WTC11 (cell line): ENCODE data around the gene NOB1. TPM values are rescaled to one million over a fixed set of nuclear protein-coding genes. Genes with fewer than 3 reads are reported as not detected.

Experiments used
- ATAC-seq: fragments of 200-7000 bp; cut with Tn5 transposase; 2 replicates; pipeline ENCODE4 v1.10.0; 2021; ENCODE audit warnings: mild to moderate bottlenecking, moderate library complexity
- CTCF ChIA-PET: fragments of 300-600 bp; sonication (Branson Sonifier 250); formaldehyde crosslinking; loops from one replicate; lab custom pipeline; 2021; ENCODE audit warnings: antibody characterized with exemption; lab: Charles Lee
- POLR2A ChIA-PET: fragments of 350-600 bp; sonication (Branson Sonifier 250); formaldehyde crosslinking; loops from one replicate; lab custom pipeline; 2021; ENCODE audit warnings: antibody characterized with exemption; lab: Charles Lee
- DNase-seq: peaks from one replicate; pipeline ENCODE4 v3.0.0; 2021; ENCODE audit warnings: low spot score
- H3K27ac Mint-ChIP-seq: 2 replicates; pipeline ENCODE4 v1.8.0; 2021; ENCODE audit warnings: mixed read lengths
- H3K27me3 Mint-ChIP-seq: 2 replicates; pipeline ENCODE4 v1.8.0; 2021; ENCODE audit warnings: low read depth, mild to moderate bottlenecking, moderate library complexity, mixed read lengths
- H3K36me3 Mint-ChIP-seq: 2 replicates; pipeline ENCODE4 v1.8.0; 2021; ENCODE audit warnings: mixed read lengths
- H3K4me1 Mint-ChIP-seq: 2 replicates; pipeline ENCODE4 v1.8.0; 2022; ENCODE audit warnings: mixed read lengths
- H3K4me3 Mint-ChIP-seq: 2 replicates; pipeline ENCODE4 v1.8.0; 2021; ENCODE audit warnings: mild to moderate bottlenecking, moderate library complexity, mixed read lengths
- H3K9me3 Mint-ChIP-seq: 2 replicates; pipeline ENCODE4 v1.8.0; 2021; ENCODE audit warnings: mixed read lengths
- E2F4 ChIP-seq: sonication (generic); formaldehyde crosslinking; IDR thresholded peaks from 2 replicates; pipeline ENCODE4 v1.8.1; 2022; ENCODE audit warnings: low read depth, mild to moderate bottlenecking, moderate library complexity, missing genetic modification reagents, borderline replicate concordance
- EMX1 ChIP-seq: fragments of 250-450 bp; sonication (Bioruptor Pico); IDR thresholded peaks from 2 replicates; pipeline ENCODE4 v1.8.0; 2021; ENCODE audit warnings: mild to moderate bottlenecking
- HMGXB4 ChIP-seq: sonication (generic); formaldehyde crosslinking; IDR thresholded peaks from 2 replicates; pipeline ENCODE4 v1.8.1; 2023; ENCODE audit warnings: mild to moderate bottlenecking, moderate library complexity, missing genetic modification reagents
- RORB ChIP-seq: fragments of 250-450 bp; sonication (Bioruptor Pico); IDR thresholded peaks from 2 replicates; pipeline ENCODE4 v1.9.0; 2021; ENCODE audit warnings: mild to moderate bottlenecking
- TCF7 ChIP-seq: sonication (generic); formaldehyde crosslinking; IDR thresholded peaks from 2 replicates; pipeline ENCODE4 v1.8.0; 2022; ENCODE audit warnings: mild to moderate bottlenecking, low read depth, missing genetic modification reagents, moderate library complexity
- ZNF317 ChIP-seq: sonication (generic); formaldehyde crosslinking; IDR thresholded peaks from 2 replicates; pipeline ENCODE4 v1.8.1; 2023; ENCODE audit warnings: low read depth, mild to moderate bottlenecking, moderate library complexity, missing genetic modification reagents, borderline replicate concordance
- ZNF671 ChIP-seq: fragments of 250-450 bp; sonication (Bioruptor Pico); IDR thresholded peaks from 2 replicates; pipeline ENCODE4 v1.8.0; 2021; ENCODE audit warnings: mild to moderate bottlenecking
- total RNA-seq: library from RNA; stranded (reverse); gene quantifications from 3 replicates; pipeline ENCODE4 v1.2.3, GENCODE V29; 2021
- TF ChIP-seq, protein P1 (sequence below): sonication (generic); formaldehyde crosslinking; IDR thresholded peaks from 2 replicates; pipeline ENCODE4 v1.8.0; 2022; ENCODE audit warnings: mild to moderate bottlenecking, missing genetic modification reagents
- TF ChIP-seq, protein P2 (sequence below): fragments of 250-450 bp; sonication (Bioruptor Pico); IDR thresholded peaks from 2 replicates; pipeline ENCODE4 v1.9.0; 2021; ENCODE audit warnings: mild to moderate bottlenecking
- TF ChIP-seq, protein P3 (sequence below): fragments of 250-450 bp; sonication (Bioruptor Pico); conservative IDR thresholded peaks from 2 replicates; pipeline ENCODE4 v1.9.0; 2021; ENCODE audit warnings: mild to moderate bottlenecking
- TF ChIP-seq, protein P4 (sequence below): sonication (generic); formaldehyde crosslinking; IDR thresholded peaks from 2 replicates; pipeline ENCODE4 v1.8.1; 2022; ENCODE audit warnings: mild to moderate bottlenecking, missing genetic modification reagents, moderate library complexity, borderline replicate concordance
- TF ChIP-seq, protein P5 (sequence below): sonication (generic); formaldehyde crosslinking; conservative IDR thresholded peaks from 2 replicates; pipeline ENCODE4 v1.8.1; 2023; ENCODE audit warnings: mild to moderate bottlenecking, low read depth, missing genetic modification reagents, moderate library complexity
- TF ChIP-seq, protein P6 (sequence below): fragments of 200-600 bp; IDR thresholded peaks from 2 replicates; pipeline ENCODE4 v1.8.0; 2022; ENCODE audit warnings: antibody characterized with exemption

The NOB1 gene
- total RNA-seq, 1 experiment from 2014 or later, result 88.0 TPM

DNA sequence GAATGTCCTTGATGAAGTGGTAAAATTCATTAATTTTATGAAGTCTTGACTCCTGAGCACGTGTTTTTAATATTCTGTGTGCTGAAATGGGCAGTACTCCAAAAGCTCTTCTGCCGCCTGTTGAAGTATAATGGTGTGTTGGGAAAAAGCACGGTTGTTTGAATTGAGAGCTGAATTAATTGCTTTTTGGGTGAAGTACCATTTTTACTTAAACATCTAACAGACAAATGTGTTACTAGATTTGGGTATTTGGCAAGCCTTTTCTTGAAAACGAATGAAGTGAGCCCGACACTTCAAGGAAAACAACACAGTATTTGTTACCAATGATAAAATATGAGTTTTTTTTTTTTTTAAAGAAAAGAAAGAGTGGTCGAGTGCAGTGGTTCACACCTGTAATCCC is 29.9 kb upstream of the NOB1 start:
- H3K36me3 Mint-ChIP-seq, result peaks cover 16% of the 10 kb centered on the region
- CTCF ChIA-PET, result interaction anchor here (0.6 to 3.5 kb wide), 3 partner anchors 12 to 1165 kb away, joined by 4 to 16 read pairs (median 5); partner anchors contain the start of gene NOB1
- no peaks in the 10 kb centered on the region for H3K9me3 Mint-ChIP-seq

More for the DNA sequence above, 29.9 kb upstream of the NOB1 start:
- POLR2A ChIA-PET, result no interaction called here
- TF ChIP-seq ZNF317 (CRISPR knock-in tag) (no peak), HMGXB4 (CRISPR knock-in tag) (no peak), EMX1 (CRISPR knock-in tag) (no peak), TCF7 (no peak), RORB (no peak), E2F4 (no peak), ZNF671 (CRISPR knock-in tag) (no peak)
- TF ChIP-seq, protein P1, sequence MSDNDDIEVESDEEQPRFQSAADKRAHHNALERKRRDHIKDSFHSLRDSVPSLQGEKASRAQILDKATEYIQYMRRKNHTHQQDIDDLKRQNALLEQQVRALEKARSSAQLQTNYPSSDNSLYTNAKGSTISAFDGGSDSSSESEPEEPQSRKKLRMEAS (CRISPR knock-in tag), result no peak
- TF ChIP-seq, protein P2, sequence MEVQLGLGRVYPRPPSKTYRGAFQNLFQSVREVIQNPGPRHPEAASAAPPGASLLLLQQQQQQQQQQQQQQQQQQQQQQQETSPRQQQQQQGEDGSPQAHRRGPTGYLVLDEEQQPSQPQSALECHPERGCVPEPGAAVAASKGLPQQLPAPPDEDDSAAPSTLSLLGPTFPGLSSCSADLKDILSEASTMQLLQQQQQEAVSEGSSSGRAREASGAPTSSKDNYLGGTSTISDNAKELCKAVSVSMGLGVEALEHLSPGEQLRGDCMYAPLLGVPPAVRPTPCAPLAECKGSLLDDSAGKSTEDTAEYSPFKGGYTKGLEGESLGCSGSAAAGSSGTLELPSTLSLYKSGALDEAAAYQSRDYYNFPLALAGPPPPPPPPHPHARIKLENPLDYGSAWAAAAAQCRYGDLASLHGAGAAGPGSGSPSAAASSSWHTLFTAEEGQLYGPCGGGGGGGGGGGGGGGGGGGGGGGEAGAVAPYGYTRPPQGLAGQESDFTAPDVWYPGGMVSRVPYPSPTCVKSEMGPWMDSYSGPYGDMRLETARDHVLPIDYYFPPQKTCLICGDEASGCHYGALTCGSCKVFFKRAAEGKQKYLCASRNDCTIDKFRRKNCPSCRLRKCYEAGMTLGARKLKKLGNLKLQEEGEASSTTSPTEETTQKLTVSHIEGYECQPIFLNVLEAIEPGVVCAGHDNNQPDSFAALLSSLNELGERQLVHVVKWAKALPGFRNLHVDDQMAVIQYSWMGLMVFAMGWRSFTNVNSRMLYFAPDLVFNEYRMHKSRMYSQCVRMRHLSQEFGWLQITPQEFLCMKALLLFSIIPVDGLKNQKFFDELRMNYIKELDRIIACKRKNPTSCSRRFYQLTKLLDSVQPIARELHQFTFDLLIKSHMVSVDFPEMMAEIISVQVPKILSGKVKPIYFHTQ (CRISPR knock-in tag), result no peak
- TF ChIP-seq, protein P3, sequence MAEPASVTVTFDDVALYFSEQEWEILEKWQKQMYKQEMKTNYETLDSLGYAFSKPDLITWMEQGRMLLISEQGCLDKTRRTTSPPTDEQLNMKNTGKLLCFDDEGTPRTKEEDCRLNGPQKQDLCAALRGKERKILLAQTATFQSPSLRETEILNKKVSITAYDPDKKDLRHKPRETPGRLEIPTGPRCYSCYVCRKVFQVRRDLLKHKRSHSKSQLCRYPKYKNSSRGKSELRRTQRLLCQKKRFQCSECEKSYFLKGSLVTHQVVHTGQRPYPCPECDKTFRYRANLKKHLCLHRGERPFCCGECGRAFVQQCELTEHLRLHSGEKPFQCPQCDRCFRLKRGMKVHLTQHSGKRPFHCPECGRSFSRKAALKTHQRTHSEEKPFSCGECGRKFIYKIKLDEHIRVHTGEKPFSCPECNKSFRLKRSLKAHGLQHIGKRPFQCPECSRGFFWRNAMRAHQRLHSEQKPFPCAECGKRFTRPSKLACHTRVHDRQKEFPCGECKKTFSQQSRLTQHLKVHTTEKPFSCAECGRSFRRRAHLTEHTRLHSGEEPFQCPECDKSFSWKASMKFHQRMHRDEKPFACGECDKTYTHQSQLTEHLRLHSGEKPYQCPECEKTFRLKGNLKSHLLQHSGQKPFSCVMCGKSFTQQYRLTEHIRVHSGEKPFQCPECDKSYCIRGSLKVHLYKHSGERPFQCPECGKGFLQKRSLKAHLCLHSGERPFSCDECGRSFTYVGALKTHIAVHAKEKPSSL, result no peak
- TF ChIP-seq, protein P4, sequence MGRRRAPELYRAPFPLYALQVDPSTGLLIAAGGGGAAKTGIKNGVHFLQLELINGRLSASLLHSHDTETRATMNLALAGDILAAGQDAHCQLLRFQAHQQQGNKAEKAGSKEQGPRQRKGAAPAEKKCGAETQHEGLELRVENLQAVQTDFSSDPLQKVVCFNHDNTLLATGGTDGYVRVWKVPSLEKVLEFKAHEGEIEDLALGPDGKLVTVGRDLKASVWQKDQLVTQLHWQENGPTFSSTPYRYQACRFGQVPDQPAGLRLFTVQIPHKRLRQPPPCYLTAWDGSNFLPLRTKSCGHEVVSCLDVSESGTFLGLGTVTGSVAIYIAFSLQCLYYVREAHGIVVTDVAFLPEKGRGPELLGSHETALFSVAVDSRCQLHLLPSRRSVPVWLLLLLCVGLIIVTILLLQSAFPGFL (CRISPR knock-in tag), result no peak
- TF ChIP-seq, protein P5, sequence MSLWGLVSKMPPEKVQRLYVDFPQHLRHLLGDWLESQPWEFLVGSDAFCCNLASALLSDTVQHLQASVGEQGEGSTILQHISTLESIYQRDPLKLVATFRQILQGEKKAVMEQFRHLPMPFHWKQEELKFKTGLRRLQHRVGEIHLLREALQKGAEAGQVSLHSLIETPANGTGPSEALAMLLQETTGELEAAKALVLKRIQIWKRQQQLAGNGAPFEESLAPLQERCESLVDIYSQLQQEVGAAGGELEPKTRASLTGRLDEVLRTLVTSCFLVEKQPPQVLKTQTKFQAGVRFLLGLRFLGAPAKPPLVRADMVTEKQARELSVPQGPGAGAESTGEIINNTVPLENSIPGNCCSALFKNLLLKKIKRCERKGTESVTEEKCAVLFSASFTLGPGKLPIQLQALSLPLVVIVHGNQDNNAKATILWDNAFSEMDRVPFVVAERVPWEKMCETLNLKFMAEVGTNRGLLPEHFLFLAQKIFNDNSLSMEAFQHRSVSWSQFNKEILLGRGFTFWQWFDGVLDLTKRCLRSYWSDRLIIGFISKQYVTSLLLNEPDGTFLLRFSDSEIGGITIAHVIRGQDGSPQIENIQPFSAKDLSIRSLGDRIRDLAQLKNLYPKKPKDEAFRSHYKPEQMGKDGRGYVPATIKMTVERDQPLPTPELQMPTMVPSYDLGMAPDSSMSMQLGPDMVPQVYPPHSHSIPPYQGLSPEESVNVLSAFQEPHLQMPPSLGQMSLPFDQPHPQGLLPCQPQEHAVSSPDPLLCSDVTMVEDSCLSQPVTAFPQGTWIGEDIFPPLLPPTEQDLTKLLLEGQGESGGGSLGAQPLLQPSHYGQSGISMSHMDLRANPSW (CRISPR knock-in tag), result no peak
- TF ChIP-seq, protein P6, sequence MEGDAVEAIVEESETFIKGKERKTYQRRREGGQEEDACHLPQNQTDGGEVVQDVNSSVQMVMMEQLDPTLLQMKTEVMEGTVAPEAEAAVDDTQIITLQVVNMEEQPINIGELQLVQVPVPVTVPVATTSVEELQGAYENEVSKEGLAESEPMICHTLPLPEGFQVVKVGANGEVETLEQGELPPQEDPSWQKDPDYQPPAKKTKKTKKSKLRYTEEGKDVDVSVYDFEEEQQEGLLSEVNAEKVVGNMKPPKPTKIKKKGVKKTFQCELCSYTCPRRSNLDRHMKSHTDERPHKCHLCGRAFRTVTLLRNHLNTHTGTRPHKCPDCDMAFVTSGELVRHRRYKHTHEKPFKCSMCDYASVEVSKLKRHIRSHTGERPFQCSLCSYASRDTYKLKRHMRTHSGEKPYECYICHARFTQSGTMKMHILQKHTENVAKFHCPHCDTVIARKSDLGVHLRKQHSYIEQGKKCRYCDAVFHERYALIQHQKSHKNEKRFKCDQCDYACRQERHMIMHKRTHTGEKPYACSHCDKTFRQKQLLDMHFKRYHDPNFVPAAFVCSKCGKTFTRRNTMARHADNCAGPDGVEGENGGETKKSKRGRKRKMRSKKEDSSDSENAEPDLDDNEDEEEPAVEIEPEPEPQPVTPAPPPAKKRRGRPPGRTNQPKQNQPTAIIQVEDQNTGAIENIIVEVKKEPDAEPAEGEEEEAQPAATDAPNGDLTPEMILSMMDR, result no peak
- DNase-seq, result no peak
- H3K27ac Mint-ChIP-seq, result no peak overlapping the region
- H3K4me1 Mint-ChIP-seq, result peaks cover 5% of the 10 kb centered on the region; the same call in 1 of the 2 replicates
- no peak overlapping the region for H3K4me3 Mint-ChIP-seq
- no peaks in the 10 kb centered on the region for H3K27me3 Mint-ChIP-seq
- no peak for ATAC-seq
